ENCODE results near the gene NHS. TPM values are rescaled to one million over a fixed set of nuclear protein-coding genes. Genes with fewer than 3 reads are reported as not detected.

The NHS gene
- total RNA-seq, 1 donor from 2014 or later: 27.8 TPM

GRCh38 chrX:17375367-17375636 is 302 bp downstream of the NHS start:
- peak overlapping the region; percentile 93 for H3K4me3 Mint-ChIP-seq

GRCh38 chrX:17375637-17376430 is 834 bp downstream of the NHS start:
- no peak for TF ChIP-seq CTCF (conservative IDR thresholded peaks at IDR 0.05)
- peak; percentile 69 for DNase-seq (ENCODE audit: extremely low spot score, unreplicated experiment)
- Mint-ChIP-seq H3K9me3 (peaks cover 4% of the 10 kb centered on the region), H3K36me3 (peaks cover 9% of the 10 kb centered on the region), H3K27ac (no peak overlapping the region), H3K27me3 (peaks cover 50% of the 10 kb centered on the region), H3K4me3 (peak overlapping the region; percentile 93), H3K4me1 (ENCODE audit: unreplicated experiment) (peaks cover 28% of the 10 kb centered on the region)

More at GRCh38 chrX:17375367-17375636, 302 bp downstream of the NHS start:
- Mint-ChIP-seq H3K27me3 (peaks cover 48% of the 10 kb centered on the region), H3K4me1 (ENCODE audit: unreplicated experiment) (peaks cover 29% of the 10 kb centered on the region), H3K36me3 (peaks cover 5% of the 10 kb centered on the region), H3K9me3 (no peaks in the 10 kb centered on the region), H3K27ac (no peak overlapping the region)
- TF ChIP-seq CTCF (conservative IDR thresholded peaks at IDR 0.05): no peak
- DNase-seq (ENCODE audit: extremely low spot score, unreplicated experiment): no peak

GRCh38 chrX:17376431-17377077 is 1.6 kb downstream of the NHS start:
- Mint-ChIP-seq H3K27ac (no peak overlapping the region), H3K9me3 (peaks cover 4% of the 10 kb centered on the region), H3K36me3 (peaks cover 15% of the 10 kb centered on the region), H3K4me1 (ENCODE audit: unreplicated experiment) (peaks cover 28% of the 10 kb centered on the region), H3K4me3 (peak overlapping the region; percentile 88), H3K27me3 (peaks cover 51% of the 10 kb centered on the region)
- DNase-seq (ENCODE audit: extremely low spot score, unreplicated experiment): no peak
- no peak for TF ChIP-seq CTCF (conservative IDR thresholded peaks at IDR 0.05)

- DNase-seq (ENCODE audit: extremely low spot score, unreplicated experiment): peak; percentile 69
- Mint-ChIP-seq H3K27ac (no peak overlapping the region), H3K9me3 (peaks cover 10% of the 10 kb centered on the region), H3K4me1 (ENCODE audit: unreplicated experiment) (peaks cover 25% of the 10 kb centered on the region), H3K27me3 (peaks cover 54% of the 10 kb centered on the region), H3K36me3 (peaks cover 19% of the 10 kb centered on the region), H3K4me3 (peak overlapping the region; percentile 88)
- no peak for TF ChIP-seq CTCF (conservative IDR thresholded peaks at IDR 0.05)
These were observed 2.2 kb downstream of the NHS start for GRCh38 chrX:17377091-17377717.

GRCh38 chrX:17377795-17378194 is 2.8 kb downstream of the NHS start:
- Mint-ChIP-seq H3K4me1 (ENCODE audit: unreplicated experiment) (peaks cover 23% of the 10 kb centered on the region), H3K9me3 (peaks cover 16% of the 10 kb centered on the region), H3K27ac (no peak overlapping the region), H3K27me3 (peaks cover 51% of the 10 kb centered on the region), H3K36me3 (peaks cover 25% of the 10 kb centered on the region), H3K4me3 (peak overlapping the region; percentile 88)
- TF ChIP-seq CTCF (conservative IDR thresholded peaks at IDR 0.05): no peak
- no peak for DNase-seq (ENCODE audit: extremely low spot score, unreplicated experiment)

Data from type B pancreatic cell (in vitro differentiated cells).